Measurements from ENCODE around the gene CBY2.

GRCh38 chr13:45705918-45706317 is 3.8 kb downstream of the CBY2 start:
- TF ChIP-seq POLR2AphosphoS5 (IDR thresholded peaks at IDR 0.05): no peak
- no peak for TF ChIP-seq CTCF (IDR thresholded peaks at IDR 0.05 in 8 of 11, conservative IDR thresholded peaks at IDR 0.05 in 3 of 11)
- TF ChIP-seq POLR2A (IDR thresholded peaks at IDR 0.05): no peak

Data from spleen (tissue), 7 donors.